HG03571 (cell line): ENCODE measurements around the gene UBE2E1.
"Not testable (repeated sequence)": the region's sequence is repeated elsewhere in the genome, so short reads cannot be mapped to it uniquely, and the experiment has no call there.

Source experiments
- ATAC-seq: cut with Tn5 transposase; IDR thresholded peaks from one replicate; pipeline ENCODE4 v1.9.1; 2021; ENCODE audit not compliant: unreplicated experiment

UBE2E1 gene

DNA sequence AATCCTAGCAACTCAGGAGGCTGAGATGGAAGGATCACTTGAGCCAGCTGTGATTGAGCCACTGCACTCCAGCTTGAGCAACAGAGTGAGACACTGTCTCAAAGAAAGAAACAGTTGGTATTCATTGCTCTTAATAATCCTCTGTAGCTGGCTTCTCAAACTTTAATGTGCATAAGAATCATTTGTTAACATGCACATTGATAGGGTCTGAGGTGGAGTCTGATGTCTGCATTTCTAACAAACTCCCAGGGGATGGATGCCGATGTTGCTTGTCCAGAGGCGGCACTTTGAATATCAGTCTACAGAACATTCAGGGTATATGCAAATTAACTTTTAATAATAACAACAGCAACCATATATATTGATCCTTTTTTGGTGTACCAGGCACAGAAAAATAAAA, 71.2 kb downstream of the UBE2E1 start:
- no peak for ATAC-seq

DNA sequence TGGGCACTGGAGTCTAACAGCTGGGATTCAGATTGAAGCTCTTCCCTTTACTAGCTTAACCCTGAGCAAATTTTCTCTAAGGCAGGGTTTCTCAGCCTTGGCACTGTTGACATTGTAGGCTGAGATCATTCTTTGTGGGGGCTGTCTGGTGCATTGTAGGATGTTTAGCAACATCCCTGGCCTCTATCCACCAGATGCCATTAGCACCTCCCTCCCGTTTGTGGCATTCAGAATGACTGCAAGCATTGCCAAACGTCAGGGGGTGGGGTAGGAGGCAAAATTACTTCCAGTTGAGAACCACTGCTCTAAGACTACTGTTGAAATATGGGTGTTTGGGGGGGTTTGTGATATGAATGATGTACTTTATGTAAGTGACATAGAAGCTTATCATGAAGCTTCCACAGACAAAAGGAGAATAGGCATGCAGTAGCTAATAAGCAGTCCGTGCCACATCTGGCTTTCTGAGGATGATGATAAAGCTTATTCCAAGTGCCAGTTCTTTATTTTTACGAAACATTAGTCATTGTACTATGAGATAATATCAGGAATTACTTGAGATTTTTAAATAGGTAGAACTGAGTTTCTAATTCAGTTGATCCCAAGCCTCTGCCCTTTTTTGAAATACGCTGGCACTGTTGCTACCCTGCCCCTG, 71.7 kb downstream of the UBE2E1 start:
- ATAC-seq, result no peak

GRCh38 chr3:23879485-23879884, 73.7 kb downstream of the UBE2E1 start:
- ATAC-seq, result no peak

GRCh38 chr3:23880703-23881339, 75.1 kb downstream of the UBE2E1 start:
- ATAC-seq, result no peak

DNA sequence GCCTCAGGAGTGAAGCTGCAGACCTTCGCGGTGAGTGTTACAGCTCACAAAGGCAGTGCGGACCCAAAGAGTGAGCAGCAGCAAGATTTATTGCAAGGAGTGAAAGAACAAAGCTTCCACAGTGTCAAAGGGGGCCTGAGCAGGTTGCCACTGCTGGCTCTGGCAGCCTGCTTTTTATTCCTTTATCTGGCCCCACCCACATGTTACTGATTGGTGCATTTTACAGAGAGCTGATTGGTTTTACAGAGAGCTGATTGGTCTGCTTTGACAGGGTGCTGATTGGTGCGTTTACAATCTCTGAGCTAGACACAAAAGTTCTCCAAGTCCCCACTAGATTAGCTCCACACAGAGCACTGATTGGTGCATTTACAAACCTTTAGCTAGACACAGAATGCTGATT, 76.2 kb downstream of the UBE2E1 start:
- ATAC-seq, result not testable (repeated sequence)

GRCh38 chr3:23882487-23882918, 76.7 kb downstream of the UBE2E1 start:
- no peak for ATAC-seq

DNA sequence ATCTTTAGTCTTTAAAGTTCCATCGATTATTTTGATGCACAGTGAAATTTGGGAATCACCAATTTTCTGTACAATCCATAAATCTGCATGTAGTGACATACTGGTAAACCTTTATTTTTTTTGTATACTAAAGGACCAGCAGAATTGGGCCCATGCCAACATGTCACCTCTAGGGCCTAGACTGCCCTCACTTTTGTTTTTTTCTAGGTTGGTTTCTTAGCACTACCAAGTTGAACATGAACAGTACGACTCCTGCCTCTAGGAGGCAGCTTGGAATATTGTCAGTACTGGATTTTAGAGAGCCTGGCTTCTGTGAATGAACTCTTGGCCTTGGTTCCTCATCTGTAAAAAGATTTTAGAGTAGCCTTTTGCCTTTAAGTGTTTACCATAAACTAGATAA, 78.7 kb downstream of the UBE2E1 start:
- no peak for ATAC-seq

- no peak for ATAC-seq
These were observed 79.5 kb downstream of the UBE2E1 start for GRCh38 chr3:23885210-23885609.

DNA sequence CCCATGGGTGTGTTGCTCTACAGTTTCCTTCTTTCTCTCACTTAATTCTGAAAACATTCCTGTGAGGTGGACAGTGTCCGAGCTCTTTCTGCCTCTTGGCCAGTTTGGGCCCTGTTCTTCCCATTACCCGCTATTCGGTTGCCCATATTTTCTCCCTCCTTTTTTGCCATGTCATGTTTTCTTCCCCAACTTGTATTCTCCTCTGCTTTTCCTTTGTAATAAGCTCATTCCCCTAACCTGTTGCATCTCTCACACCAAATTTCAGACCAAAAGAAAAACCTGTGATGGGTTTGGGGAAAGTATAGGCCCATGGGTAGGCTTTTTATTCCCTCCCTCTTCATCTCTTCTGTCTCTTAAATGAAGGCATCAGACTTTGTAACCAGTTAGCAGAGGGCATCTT, 80.6 kb downstream of the UBE2E1 start:
- ATAC-seq, result no peak

- ATAC-seq, result no peak
These were observed 83.0 kb downstream of the UBE2E1 start for GRCh38 chr3:23888617-23889228.

- no peak for ATAC-seq
These were observed 83.6 kb downstream of the UBE2E1 start for GRCh38 chr3:23889386-23889785.

- ATAC-seq, result no peak
These were observed 84.2 kb downstream of the UBE2E1 start for GRCh38 chr3:23889950-23890349.

DNA sequence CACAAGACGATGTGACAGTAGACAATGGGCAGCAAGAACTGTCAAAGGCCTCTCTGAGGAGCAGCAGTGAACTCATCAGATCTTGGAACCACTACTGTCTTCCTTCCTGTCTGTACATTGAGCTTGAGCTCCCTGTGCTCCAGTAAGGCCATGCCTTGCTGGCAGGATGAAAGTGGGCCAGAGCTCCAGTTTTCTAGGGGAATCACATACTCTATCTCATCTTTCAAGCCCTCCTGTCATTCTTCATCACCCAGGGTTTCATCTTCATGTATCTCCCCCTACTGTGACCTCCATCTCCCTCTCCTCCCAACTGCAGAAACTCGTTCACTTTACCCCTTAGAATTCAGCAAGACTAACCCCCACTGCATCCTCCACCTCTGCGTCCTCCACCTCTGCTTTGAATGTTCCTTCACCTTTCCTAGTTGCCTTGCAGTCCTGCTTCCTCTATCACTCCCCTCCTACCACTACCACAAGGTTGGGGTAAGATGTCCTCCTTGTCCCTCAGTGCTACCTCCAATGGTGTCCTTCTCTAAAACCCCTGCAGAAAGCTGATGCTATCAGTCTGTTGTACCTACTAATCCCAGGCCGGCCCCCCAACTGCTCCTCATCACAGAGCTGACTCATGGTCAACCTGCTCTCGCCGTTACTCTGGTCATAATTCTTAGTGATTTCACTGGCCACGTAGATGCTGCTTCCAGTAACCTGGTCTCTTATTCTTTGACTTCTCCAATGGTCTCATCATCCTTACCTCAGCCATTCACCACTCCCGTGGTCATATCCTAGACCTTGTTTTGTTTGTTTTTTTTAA, 88.7 kb downstream of the UBE2E1 start:
- ATAC-seq, result no peak

DNA sequence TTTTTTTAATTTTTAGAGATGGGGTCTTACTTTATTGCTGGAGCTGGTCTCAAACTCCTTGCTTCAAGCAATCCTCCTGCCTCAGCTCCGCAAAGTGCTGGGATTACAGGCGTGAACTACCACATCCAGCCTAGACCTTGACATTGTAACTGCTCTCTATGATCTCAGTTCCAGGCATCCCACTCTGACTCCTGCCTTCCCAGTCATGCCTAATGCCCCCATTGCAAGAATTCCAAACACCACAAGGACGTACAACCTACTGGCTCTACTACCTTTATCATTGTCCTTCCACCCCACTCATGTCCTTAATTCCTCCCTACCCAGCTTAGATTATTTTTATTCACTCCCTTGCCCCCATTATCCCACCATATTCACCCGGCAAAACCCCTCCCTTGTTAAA, 89.4 kb downstream of the UBE2E1 start:
- no peak for ATAC-seq

DNA sequence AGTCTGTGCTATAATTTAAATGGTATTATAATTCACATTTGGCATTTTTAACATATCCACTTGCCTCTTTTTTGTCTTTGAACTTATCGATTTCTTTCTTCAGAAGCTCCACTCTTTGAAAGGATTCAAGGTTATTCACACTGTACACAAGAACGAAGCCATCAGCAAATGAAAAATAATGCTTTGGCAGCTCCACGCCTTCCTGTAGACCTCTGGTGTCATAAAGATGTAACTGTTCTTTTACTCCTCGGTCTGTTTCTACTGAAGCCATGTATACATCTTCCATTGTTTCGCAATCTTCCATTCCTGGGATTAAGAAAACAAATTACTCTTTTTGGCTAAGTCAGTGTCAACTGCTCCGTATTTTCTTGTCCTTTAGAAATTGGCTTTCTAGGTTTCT, 95.0 kb downstream of the UBE2E1 start:
- ATAC-seq, result no peak

- ATAC-seq, result no peak
These were observed 98.8 kb downstream of the UBE2E1 start for GRCh38 chr3:23904545-23904944.

DNA sequence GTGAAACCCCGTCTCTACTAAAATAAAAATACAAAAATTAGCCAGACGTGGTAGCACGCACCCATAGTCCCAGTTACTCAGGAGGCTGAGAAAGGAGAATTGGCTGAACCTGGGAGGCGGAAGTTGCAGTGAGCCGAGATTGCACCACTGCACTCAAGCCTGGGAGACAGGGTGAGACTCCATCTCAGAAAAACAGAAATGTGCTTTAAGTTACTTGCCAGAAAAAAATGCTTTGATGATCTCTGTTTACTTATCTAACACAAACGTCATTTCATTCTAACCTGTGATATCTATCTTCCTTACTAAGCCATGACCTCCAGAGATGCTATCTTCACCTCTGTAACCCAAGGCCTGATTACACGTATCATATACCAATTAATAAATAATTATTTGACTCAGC, 103.6 kb downstream of the UBE2E1 start:
- ATAC-seq, result no peak

DNA sequence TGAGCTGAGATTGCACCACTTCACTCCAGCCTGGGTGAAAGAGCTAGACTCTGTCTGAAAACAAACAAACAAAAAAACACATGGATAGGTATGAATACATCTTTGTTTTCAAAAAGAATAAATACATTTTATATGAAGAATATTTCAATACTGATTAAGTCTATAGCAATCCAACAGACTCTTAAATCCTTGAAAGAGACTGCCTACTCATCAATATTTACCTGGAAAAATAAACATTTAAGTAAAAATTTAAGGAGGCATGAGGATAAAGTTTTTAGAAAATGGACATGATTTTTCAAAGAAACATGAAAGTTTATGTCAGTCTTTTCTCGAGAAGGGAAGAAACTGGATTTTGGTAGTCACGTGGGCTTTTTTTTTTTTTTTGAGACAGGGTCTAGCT, 105.6 kb downstream of the UBE2E1 start:
- ATAC-seq, result no peak

DNA sequence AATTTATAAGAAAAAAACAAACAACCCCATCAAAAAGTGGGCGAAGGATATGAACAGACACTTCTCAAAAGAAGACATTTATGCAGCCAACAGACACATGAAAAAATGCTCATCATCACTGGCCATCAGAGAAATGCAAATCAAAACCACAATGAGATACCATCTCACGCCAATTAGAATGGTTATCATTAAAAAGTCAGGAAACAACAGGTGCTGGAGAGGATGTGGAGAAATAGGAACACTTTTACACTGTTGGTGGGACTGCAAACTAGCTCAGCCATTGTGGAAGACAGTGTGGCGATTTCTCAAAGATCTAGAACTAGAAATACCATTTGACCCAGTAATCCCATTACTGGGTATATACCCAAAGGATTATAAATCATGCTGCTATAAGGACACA, 106.6 kb downstream of the UBE2E1 start:
- not testable (repeated sequence) for ATAC-seq

GRCh38 chr3:23913182-23913581, 107.4 kb downstream of the UBE2E1 start:
- no peak for ATAC-seq

- no peak for ATAC-seq
These were observed 108.4 kb downstream of the UBE2E1 start for GRCh38 chr3:23913873-23914743.
